Hepatocyte (in vitro differentiated cells): Measurements from ENCODE around the gene SH3GL2.

Source experiments
- CTCF ChIP-seq: fragments of 200-600 bp; sonication (generic); IDR thresholded peaks from 2 replicates; pipeline ENCODE4 v1.5.1; 2016; ENCODE audit warnings: antibody characterized with exemption, mild to moderate bottlenecking; ENCODE audit not compliant: poor library complexity
- EZH2 ChIP-seq: fragments of 200-600 bp; sonication (generic); IDR thresholded peaks from 2 replicates; pipeline ENCODE4 v1.6.1; 2016; ENCODE audit warnings: antibody characterized with exemption, mild to moderate bottlenecking, borderline replicate concordance

- TF ChIP-seq EZH2 (no peak), CTCF (no peak)
Measured at GRCh38 chr9:17783227-17783626, 204.4 kb downstream of the SH3GL2 start.
